Panc1 (cell line): ENCODE measurements around the gene SDCBP2. TPM values are rescaled to one million over a fixed set of nuclear protein-coding genes. Genes with fewer than 3 reads are reported as not detected.

Source experiments
- ATAC-seq: fragments of 200-7000 bp; cut with Tn5 transposase; 2 replicates; pipeline ENCODE4 v1.9.1; 2020; ENCODE audit warnings: mild to moderate bottlenecking, moderate library complexity
- BruUV-seq: library from RNA; stranded (reverse); fragments of 400-500 nt; replicated peaks from 2 replicates; lab custom pipeline; 2021; lab: Mats Ljungman, UMichigan
- CTCF ChIA-PET: fragments of 300-600 bp; sonication (Branson Sonifier 250); formaldehyde crosslinking; loops from one replicate; lab custom pipeline; 2022; ENCODE audit warnings: antibody characterized with exemption; lab: Charles Lee
- POLR2A ChIA-PET: fragments of 300-600 bp; sonication (Branson Sonifier 250); formaldehyde crosslinking; loops from one replicate; lab custom pipeline; 2022; ENCODE audit warnings: antibody characterized with exemption; lab: Charles Lee
- DNase-seq: peaks from one replicate; pipeline ENCODE4 v3.0.0-alpha.2; 2010; ENCODE audit warnings: low read depth, low spot score
- H3K27ac ChIP-seq: 2 replicates; pipeline ENCODE4 v1.5.1; 2011; ENCODE audit warnings: mild to moderate bottlenecking, low read length, inconsistent platforms
- H3K27me3 ChIP-seq: fragments of 200-500 bp; sonication (Bioruptor generic); 2 replicates; pipeline ENCODE4 v1.6.0; 2014; ENCODE audit warnings: low read length, inconsistent platforms; ENCODE audit not compliant: control insufficient read depth, insufficient read depth
- H3K36me3 ChIP-seq: fragments of 200-500 bp; sonication (Bioruptor generic); 2 replicates; pipeline ENCODE4 v1.5.1; 2014; ENCODE audit warnings: inconsistent platforms, mild to moderate bottlenecking, low read length, moderate library complexity; ENCODE audit not compliant: control insufficient read depth, insufficient read depth
- H3K4me1 ChIP-seq: 2 replicates; pipeline ENCODE4 v1.5.1; 2011; ENCODE audit warnings: inconsistent platforms, mild to moderate bottlenecking, low read length, moderate library complexity; ENCODE audit not compliant: control insufficient read depth, insufficient read depth
- H3K4me3 ChIP-seq, 2 experiments: 2 replicates each; pipeline ENCODE4 v1.5.1; 2011 to 2012; ENCODE audit warnings: low read depth in 2 of 2, low read length in 2 of 2, mild to moderate bottlenecking in 2 of 2, inconsistent platforms in 1 of 2, moderate library complexity in 1 of 2
- H3K9me3 ChIP-seq: fragments of 200-500 bp; sonication (Bioruptor generic); 2 replicates; pipeline ENCODE4 v1.5.1; 2014; ENCODE audit warnings: low read depth, mild to moderate bottlenecking, inconsistent platforms, low read length, moderate library complexity; ENCODE audit not compliant: control insufficient read depth, insufficient read depth
- POLR2AphosphoS5 ChIP-seq: IDR thresholded peaks from 2 replicates; pipeline ENCODE4 v1.6.1; 2012; ENCODE audit warnings: mild to moderate bottlenecking, low read depth, low read length, moderate library complexity
- SIN3A ChIP-seq: IDR thresholded peaks from 2 replicates; pipeline ENCODE4 v1.6.1; 2012; ENCODE audit warnings: low read depth, mild to moderate bottlenecking, low read length, moderate library complexity, borderline replicate concordance; ENCODE audit not compliant: insufficient read depth
- TCF7L2 ChIP-seq: IDR thresholded peaks from 2 replicates; pipeline ENCODE4 v1.6.1; 2011; ENCODE audit warnings: mild to moderate bottlenecking, low read depth, low read length, inconsistent platforms
- in situ Hi-C: cut with HindIII; loops from 2 replicates; pipeline ENCODE4 v1.10.0; 2016; ENCODE audit warnings: low sequenced_read_pairs, low pct_unique_long_range_greater_than_20kb
- intact Hi-C: fragments of 100-400 bp; cut with micrococcal nuclease; formaldehyde crosslinking; loops from one replicate; pipeline ENCODE4 v1.10.0; 2022; ENCODE audit not compliant: unreplicated experiment
- total RNA-seq: library from RNA; stranded (reverse); gene quantifications from one replicate; pipeline ENCODE4 v1.2.1, GENCODE V29; 2021; ENCODE audit not compliant: unreplicated experiment
- TF ChIP-seq, protein P1 (sequence below), 2 experiments: IDR thresholded peaks; 2 replicates each; pipeline ENCODE4 v1.6.1; 2011 to 2012; ENCODE audit warnings: low read depth in 2 of 2, control low read depth in 1 of 2, low read length in 1 of 2, mild to moderate bottlenecking in 1 of 2, moderate library complexity in 1 of 2; ENCODE audit not compliant: insufficient read depth in 1 of 2
- TF ChIP-seq, protein P2 (sequence below): fragments of 450-650 bp; IDR thresholded peaks from 2 replicates; pipeline ENCODE4 v1.5.1; 2017; ENCODE audit warnings: mild to moderate bottlenecking

SDCBP2 gene
- total RNA-seq, 1 experiment from 2014 or later: 1.8 TPM

DNA sequence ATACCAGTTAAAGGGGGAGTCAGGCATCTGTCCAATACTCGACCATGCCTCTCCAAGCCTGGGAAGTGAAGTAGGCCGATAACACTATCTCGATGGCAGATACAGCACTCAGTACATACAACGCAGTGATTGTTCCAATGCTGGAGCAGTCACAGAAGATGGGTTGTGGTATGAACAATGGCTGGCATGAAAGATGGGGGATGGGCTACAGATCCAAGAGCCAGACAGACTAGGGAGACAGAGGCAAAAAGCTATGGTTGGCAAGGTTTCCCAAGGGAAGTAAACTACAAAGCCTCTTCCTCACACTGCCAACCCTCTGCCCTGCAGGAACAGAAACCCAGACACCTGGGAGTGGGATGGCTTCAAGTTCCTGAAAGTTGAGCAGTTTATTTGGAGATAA lies 44.7 kb upstream of the SDCBP2 start:
- TF ChIP-seq TCF7L2 (no peak), POLR2AphosphoS5 (no peak)
- TF ChIP-seq, protein P1, sequence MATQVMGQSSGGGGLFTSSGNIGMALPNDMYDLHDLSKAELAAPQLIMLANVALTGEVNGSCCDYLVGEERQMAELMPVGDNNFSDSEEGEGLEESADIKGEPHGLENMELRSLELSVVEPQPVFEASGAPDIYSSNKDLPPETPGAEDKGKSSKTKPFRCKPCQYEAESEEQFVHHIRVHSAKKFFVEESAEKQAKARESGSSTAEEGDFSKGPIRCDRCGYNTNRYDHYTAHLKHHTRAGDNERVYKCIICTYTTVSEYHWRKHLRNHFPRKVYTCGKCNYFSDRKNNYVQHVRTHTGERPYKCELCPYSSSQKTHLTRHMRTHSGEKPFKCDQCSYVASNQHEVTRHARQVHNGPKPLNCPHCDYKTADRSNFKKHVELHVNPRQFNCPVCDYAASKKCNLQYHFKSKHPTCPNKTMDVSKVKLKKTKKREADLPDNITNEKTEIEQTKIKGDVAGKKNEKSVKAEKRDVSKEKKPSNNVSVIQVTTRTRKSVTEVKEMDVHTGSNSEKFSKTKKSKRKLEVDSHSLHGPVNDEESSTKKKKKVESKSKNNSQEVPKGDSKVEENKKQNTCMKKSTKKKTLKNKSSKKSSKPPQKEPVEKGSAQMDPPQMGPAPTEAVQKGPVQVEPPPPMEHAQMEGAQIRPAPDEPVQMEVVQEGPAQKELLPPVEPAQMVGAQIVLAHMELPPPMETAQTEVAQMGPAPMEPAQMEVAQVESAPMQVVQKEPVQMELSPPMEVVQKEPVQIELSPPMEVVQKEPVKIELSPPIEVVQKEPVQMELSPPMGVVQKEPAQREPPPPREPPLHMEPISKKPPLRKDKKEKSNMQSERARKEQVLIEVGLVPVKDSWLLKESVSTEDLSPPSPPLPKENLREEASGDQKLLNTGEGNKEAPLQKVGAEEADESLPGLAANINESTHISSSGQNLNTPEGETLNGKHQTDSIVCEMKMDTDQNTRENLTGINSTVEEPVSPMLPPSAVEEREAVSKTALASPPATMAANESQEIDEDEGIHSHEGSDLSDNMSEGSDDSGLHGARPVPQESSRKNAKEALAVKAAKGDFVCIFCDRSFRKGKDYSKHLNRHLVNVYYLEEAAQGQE (IDR thresholded peaks at IDR 0.05; ENCODE audit: insufficient read depth in 1 of 2, low read depth in 2 of 2, low read length in 1 of 2): no peak
- Histone ChIP-seq H3K4me1 (peaks cover 65% of the 10 kb centered on the region), H3K36me3 (peaks cover 20% of the 10 kb centered on the region), H3K9me3 (no peaks in the 10 kb centered on the region), H3K4me3 (no peak overlapping the region), H3K27ac (no peak overlapping the region), H3K27me3 (no peaks in the 10 kb centered on the region)
- ATAC-seq: no peak
- intact Hi-C loops (loop anchor here (10.0 kb wide), 1 partner anchor 61 kb away; no protein-coding TSS in a partner anchor), in situ Hi-C loops (no loop called here)
- DNase-seq: no peak
- ChIA-PET CTCF (no interaction called here), POLR2A (no interaction called here)
- BruUV-seq: no TSS peak

DNA sequence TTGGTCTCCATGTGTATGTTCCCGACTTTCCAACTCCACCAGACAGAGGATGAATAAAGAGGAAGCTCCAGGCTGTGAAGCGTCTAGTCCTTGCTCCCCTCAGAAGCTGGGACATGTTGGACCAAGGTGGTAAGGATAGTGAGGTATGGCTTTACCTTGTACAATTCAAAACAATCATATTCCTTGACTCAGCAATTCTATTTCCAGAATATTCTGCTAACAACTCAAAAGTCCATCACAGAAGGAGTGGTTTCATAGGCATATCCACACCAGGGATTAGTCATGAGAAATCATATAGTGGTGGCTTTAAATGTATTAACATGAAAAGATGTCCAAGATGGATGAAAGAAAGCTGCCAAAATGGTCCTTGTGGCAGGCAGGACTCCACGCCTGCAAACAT lies 44.1 kb upstream of the SDCBP2 start:
- Histone ChIP-seq H3K27me3 (no peaks in the 10 kb centered on the region), H3K36me3 (peaks cover 21% of the 10 kb centered on the region), H3K4me1 (peaks cover 64% of the 10 kb centered on the region), H3K9me3 (no peaks in the 10 kb centered on the region), H3K4me3 (no peak overlapping the region), H3K27ac (no peak overlapping the region)
- in situ Hi-C loops: no loop called here
- ChIA-PET CTCF (no interaction called here), POLR2A (no interaction called here)
- DNase-seq (no peak), ATAC-seq (no peak)
- intact Hi-C loops: loop anchor here (10.0 kb wide), 1 partner anchor 62 kb away; no protein-coding TSS in a partner anchor
- TF ChIP-seq POLR2AphosphoS5 (no peak), SIN3A (no peak), TCF7L2 (no peak)
- TF ChIP-seq, protein P2, sequence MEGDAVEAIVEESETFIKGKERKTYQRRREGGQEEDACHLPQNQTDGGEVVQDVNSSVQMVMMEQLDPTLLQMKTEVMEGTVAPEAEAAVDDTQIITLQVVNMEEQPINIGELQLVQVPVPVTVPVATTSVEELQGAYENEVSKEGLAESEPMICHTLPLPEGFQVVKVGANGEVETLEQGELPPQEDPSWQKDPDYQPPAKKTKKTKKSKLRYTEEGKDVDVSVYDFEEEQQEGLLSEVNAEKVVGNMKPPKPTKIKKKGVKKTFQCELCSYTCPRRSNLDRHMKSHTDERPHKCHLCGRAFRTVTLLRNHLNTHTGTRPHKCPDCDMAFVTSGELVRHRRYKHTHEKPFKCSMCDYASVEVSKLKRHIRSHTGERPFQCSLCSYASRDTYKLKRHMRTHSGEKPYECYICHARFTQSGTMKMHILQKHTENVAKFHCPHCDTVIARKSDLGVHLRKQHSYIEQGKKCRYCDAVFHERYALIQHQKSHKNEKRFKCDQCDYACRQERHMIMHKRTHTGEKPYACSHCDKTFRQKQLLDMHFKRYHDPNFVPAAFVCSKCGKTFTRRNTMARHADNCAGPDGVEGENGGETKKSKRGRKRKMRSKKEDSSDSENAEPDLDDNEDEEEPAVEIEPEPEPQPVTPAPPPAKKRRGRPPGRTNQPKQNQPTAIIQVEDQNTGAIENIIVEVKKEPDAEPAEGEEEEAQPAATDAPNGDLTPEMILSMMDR: no peak
- TF ChIP-seq, protein P1 (IDR thresholded peaks at IDR 0.05; ENCODE audit: insufficient read depth in 1 of 2, low read depth in 2 of 2, low read length in 1 of 2): no peak
- BruUV-seq: no TSS peak
